NCI-H1436 treated with DMSO at 0.1 percent for 48 hours (cell line): ENCODE results near the gene CTDSP2.
"Not testable (repeated sequence)": the region's sequence is repeated elsewhere in the genome, so short reads cannot be mapped to it uniquely, and the experiment has no call there.

ENCODE experiments used
- DNase-seq: peaks from one replicate; lab custom pipeline; 2025; lab: John Stamatoyannopoulos, UW

CTDSP2 gene

GRCh38 chr12:57834086-57834876 lies 12.2 kb downstream of the CTDSP2 start:
- DNase-seq = no peak

- no peak for DNase-seq
These were observed 12.9 kb downstream of the CTDSP2 start for GRCh38 chr12:57833672-57834071.

- no peak for DNase-seq
These were observed 13.6 kb downstream of the CTDSP2 start for GRCh38 chr12:57832966-57833365.

GRCh38 chr12:57830393-57830792 lies 16.1 kb downstream of the CTDSP2 start:
- DNase-seq = no peak

GRCh38 chr12:57829025-57829777 lies 17.3 kb downstream of the CTDSP2 start:
- DNase-seq = no peak

- no peak for DNase-seq
These were observed 19.6 kb downstream of the CTDSP2 start for GRCh38 chr12:57826966-57827365.

- DNase-seq = no peak
These were observed 20.1 kb downstream of the CTDSP2 start for GRCh38 chr12:57826400-57826799.

GRCh38 chr12:57825451-57825850 lies 21.1 kb downstream of the CTDSP2 start:
- DNase-seq = no peak

GRCh38 chr12:57823908-57824640 lies 22.5 kb downstream of the CTDSP2 start:
- DNase-seq = no peak

- no peak for DNase-seq
These were observed 23.2 kb downstream of the CTDSP2 start for GRCh38 chr12:57823131-57823907.

GRCh38 chr12:57822392-57823130 lies 24.0 kb downstream of the CTDSP2 start:
- DNase-seq = no peak

- no peak for DNase-seq
These were observed 24.9 kb downstream of the CTDSP2 start for GRCh38 chr12:57821474-57822214.

- not testable (repeated sequence) for DNase-seq
These were observed 25.5 kb downstream of the CTDSP2 start for GRCh38 chr12:57821015-57821414.

GRCh38 chr12:57820119-57820518 lies 26.4 kb downstream of the CTDSP2 start:
- DNase-seq = not testable (repeated sequence)

- DNase-seq = not testable (repeated sequence)
These were observed 28.6 kb downstream of the CTDSP2 start for GRCh38 chr12:57817990-57818331.

- no peak for DNase-seq
These were observed 29.1 kb downstream of the CTDSP2 start for GRCh38 chr12:57817261-57817989.

GRCh38 chr12:57816855-57817151 lies 29.7 kb downstream of the CTDSP2 start:
- DNase-seq = no peak

GRCh38 chr12:57816001-57816854 lies 30.3 kb downstream of the CTDSP2 start:
- no peak for DNase-seq
